Measurements from ENCODE around the gene PLEKHA4. TPM values are rescaled to one million over a fixed set of nuclear protein-coding genes. Genes with fewer than 3 reads are reported as not detected.

The PLEKHA4 gene
- total and polyA plus RNA-seq, 9 of the 15 experiments (the other 6 are each of a cell fraction or from before 2014, with no cell fraction given), result 0.07 to 30.8 (median 11.4) TPM

DNA sequence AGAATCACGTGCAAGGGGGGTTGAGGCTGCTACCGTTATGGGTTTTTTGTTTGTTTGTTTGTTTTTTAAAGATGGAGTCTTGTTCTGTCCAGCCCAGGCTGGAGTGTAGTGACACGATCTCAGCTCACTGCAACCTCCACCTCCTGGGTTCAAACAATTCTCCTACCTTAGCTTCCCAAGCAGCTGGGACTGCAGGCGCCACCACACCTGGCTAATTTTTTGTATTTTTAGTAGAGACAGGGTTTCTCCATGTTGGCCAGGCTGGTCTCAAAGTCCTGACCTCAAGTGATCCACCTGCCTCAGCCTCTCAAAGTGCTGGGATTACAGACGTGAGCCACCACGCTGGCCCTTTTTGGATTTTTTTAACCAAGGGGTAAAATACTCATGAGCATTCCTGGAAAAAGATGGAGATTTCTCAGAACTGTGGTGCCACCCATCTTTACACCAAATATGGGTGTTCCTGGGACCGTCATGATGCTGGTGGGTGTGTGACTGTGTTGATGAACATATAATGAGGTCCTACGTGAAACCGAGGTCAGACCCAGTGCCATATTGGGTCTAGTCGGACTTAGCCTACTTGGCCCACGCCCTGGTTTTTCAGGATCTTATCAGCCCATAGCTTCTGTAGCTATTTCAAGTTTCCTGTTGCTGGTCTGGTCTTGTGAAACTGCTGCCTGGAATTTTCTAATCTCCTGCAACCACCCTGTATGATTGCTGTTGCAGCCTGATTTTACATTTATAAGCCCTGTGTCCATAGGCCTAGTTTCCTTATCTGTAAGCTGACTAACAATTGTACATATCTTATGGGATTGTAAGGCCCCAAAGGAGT is 10.0 kb upstream of the PLEKHA4 start (continued):
- TF ChIP-seq, protein P1, sequence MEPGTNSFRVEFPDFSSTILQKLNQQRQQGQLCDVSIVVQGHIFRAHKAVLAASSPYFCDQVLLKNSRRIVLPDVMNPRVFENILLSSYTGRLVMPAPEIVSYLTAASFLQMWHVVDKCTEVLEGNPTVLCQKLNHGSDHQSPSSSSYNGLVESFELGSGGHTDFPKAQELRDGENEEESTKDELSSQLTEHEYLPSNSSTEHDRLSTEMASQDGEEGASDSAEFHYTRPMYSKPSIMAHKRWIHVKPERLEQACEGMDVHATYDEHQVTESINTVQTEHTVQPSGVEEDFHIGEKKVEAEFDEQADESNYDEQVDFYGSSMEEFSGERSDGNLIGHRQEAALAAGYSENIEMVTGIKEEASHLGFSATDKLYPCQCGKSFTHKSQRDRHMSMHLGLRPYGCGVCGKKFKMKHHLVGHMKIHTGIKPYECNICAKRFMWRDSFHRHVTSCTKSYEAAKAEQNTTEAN (CRISPR knock-in tag; IDR thresholded peaks at IDR 0.05), result no peak
- TF ChIP-seq CEBPB (tag; IDR thresholded peaks at IDR 0.05), result peak; percentile 99
- TF ChIP-seq NBN (IDR thresholded peaks at IDR 0.05; ENCODE audit: low read depth), result peak; percentile 95
- TF ChIP-seq HDAC8 (tag; IDR thresholded peaks at IDR 0.05), result no peak
- TF ChIP-seq SMARCA4 (IDR thresholded peaks at IDR 0.05), result peak; percentile 99
- TF ChIP-seq POLR2G (IDR thresholded peaks at IDR 0.05; ENCODE audit: low read depth, low read length), result peak; percentile 33; the same call in 1 of the 2 replicates
- no peak; the same call in 1 of the 2 replicates for TF ChIP-seq MTA1 (IDR thresholded peaks at IDR 0.05; ENCODE audit: borderline replicate concordance)
- TF ChIP-seq, protein P2, sequence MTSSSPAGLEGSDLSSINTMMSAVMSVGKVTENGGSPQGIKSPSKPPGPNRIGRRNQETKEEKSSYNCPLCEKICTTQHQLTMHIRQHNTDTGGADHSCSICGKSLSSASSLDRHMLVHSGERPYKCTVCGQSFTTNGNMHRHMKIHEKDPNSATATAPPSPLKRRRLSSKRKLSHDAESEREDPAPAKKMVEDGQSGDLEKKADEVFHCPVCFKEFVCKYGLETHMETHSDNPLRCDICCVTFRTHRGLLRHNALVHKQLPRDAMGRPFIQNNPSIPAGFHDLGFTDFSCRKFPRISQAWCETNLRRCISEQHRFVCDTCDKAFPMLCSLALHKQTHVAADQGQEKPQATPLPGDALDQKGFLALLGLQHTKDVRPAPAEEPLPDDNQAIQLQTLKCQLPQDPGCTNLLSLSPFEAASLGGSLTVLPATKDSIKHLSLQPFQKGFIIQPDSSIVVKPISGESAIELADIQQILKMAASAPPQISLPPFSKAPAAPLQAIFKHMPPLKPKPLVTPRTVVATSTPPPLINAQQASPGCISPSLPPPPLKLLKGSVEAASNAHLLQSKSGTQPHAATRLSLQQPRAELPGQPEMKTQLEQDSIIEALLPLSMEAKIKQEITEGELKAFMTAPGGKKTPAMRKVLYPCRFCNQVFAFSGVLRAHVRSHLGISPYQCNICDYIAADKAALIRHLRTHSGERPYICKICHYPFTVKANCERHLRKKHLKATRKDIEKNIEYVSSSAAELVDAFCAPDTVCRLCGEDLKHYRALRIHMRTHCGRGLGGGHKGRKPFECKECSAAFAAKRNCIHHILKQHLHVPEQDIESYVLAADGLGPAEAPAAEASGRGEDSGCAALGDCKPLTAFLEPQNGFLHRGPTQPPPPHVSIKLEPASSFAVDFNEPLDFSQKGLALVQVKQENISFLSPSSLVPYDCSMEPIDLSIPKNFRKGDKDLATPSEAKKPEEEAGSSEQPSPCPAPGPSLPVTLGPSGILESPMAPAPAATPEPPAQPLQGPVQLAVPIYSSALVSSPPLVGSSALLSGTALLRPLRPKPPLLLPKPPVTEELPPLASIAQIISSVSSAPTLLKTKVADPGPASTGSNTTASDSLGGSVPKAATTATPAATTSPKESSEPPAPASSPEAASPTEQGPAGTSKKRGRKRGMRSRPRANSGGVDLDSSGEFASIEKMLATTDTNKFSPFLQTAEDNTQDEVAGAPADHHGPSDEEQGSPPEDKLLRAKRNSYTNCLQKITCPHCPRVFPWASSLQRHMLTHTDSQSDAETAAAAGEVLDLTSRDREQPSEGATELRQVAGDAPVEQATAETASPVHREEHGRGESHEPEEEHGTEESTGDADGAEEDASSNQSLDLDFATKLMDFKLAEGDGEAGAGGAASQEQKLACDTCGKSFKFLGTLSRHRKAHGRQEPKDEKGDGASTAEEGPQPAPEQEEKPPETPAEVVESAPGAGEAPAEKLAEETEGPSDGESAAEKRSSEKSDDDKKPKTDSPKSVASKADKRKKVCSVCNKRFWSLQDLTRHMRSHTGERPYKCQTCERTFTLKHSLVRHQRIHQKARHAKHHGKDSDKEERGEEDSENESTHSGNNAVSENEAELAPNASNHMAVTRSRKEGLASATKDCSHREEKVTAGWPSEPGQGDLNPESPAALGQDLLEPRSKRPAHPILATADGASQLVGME (CRISPR knock-in tag; IDR thresholded peaks at IDR 0.05), result no peak
- TF ChIP-seq, protein P3, sequence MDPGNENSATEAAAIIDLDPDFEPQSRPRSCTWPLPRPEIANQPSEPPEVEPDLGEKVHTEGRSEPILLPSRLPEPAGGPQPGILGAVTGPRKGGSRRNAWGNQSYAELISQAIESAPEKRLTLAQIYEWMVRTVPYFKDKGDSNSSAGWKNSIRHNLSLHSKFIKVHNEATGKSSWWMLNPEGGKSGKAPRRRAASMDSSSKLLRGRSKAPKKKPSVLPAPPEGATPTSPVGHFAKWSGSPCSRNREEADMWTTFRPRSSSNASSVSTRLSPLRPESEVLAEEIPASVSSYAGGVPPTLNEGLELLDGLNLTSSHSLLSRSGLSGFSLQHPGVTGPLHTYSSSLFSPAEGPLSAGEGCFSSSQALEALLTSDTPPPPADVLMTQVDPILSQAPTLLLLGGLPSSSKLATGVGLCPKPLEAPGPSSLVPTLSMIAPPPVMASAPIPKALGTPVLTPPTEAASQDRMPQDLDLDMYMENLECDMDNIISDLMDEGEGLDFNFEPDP (CRISPR knock-in tag; IDR thresholded peaks at IDR 0.05), result no peak
- TF ChIP-seq, protein P4, sequence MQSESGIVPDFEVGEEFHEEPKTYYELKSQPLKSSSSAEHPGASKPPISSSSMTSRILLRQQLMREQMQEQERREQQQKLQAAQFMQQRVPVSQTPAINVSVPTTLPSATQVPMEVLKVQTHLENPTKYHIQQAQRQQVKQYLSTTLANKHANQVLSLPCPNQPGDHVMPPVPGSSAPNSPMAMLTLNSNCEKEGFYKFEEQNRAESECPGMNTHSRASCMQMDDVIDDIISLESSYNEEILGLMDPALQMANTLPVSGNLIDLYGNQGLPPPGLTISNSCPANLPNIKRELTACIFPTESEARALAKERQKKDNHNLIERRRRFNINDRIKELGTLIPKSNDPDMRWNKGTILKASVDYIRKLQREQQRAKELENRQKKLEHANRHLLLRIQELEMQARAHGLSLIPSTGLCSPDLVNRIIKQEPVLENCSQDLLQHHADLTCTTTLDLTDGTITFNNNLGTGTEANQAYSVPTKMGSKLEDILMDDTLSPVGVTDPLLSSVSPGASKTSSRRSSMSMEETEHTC (IDR thresholded peaks at IDR 0.05), result peak; percentile 80; the same call in 1 of the 2 replicates
- TF ChIP-seq NFIX (CRISPR knock-in tag; IDR thresholded peaks at IDR 0.05; ENCODE audit: low read depth), result no peak
- TF ChIP-seq RFX7 (CRISPR knock-in tag; IDR thresholded peaks at IDR 0.05), result no peak
